ENCODE results near the gene CHRNB2.
A peak's percentile ranks its signal among the peaks of the same experiment; 100 is the strongest.

The CHRNB2 gene

GRCh38 chr1:154581766-154582165 lies 14.2 kb downstream of the CHRNB2 start:
- no peak for DNase-seq

- DNase-seq = no peak
Observed at GRCh38 chr1:154582885-154583284, 15.3 kb downstream of the CHRNB2 start.

- no peak for DNase-seq
Observed at GRCh38 chr1:154583773-154584172, 16.2 kb downstream of the CHRNB2 start.

GRCh38 chr1:154584267-154584994 lies 16.9 kb downstream of the CHRNB2 start:
- DNase-seq = no peak

- DNase-seq = no peak
Observed at GRCh38 chr1:154586231-154586630, 18.7 kb downstream of the CHRNB2 start.

GRCh38 chr1:154586641-154587040 lies 19.1 kb downstream of the CHRNB2 start:
- DNase-seq = no peak

- DNase-seq = no peak
Observed at GRCh38 chr1:154589780-154590179, 22.2 kb downstream of the CHRNB2 start.

GRCh38 chr1:154590756-154591155 lies 23.2 kb downstream of the CHRNB2 start:
- DNase-seq = no peak

GRCh38 chr1:154591206-154591605 lies 23.6 kb downstream of the CHRNB2 start:
- DNase-seq = no peak

GRCh38 chr1:154593390-154593789 lies 25.8 kb downstream of the CHRNB2 start:
- DNase-seq = no peak

GRCh38 chr1:154594811-154595210 lies 27.2 kb downstream of the CHRNB2 start:
- DNase-seq = no peak

GRCh38 chr1:154595621-154596020 lies 28.0 kb downstream of the CHRNB2 start:
- DNase-seq = no peak

- DNase-seq = no peak
Observed at GRCh38 chr1:154598871-154599635, 31.5 kb downstream of the CHRNB2 start.

GRCh38 chr1:154599658-154600057 lies 32.1 kb downstream of the CHRNB2 start:
- DNase-seq = no peak

GRCh38 chr1:154603317-154603716 lies 35.7 kb downstream of the CHRNB2 start:
- DNase-seq = no peak

GRCh38 chr1:154605534-154605933 lies 38.0 kb downstream of the CHRNB2 start:
- DNase-seq = no peak

GRCh38 chr1:154607106-154607608 lies 39.6 kb downstream of the CHRNB2 start:
- DNase-seq = no peak

- peak; percentile 91 for DNase-seq
Observed at GRCh38 chr1:154607609-154608396, 40.2 kb downstream of the CHRNB2 start, which contains the start of gene ADAR. Gene ADAR (minus strand): TSS chr1:154608186. CDS start chr1:154608006, 180 bp downstream.

GRCh38 chr1:154608397-154609270 lies 41.1 kb downstream of the CHRNB2 start:
- DNase-seq = no peak

- no peak for DNase-seq
Observed at GRCh38 chr1:154609398-154610380, 42.1 kb downstream of the CHRNB2 start.
